ENCODE data around the gene SLC8A1.

SLC8A1 gene

DNA sequence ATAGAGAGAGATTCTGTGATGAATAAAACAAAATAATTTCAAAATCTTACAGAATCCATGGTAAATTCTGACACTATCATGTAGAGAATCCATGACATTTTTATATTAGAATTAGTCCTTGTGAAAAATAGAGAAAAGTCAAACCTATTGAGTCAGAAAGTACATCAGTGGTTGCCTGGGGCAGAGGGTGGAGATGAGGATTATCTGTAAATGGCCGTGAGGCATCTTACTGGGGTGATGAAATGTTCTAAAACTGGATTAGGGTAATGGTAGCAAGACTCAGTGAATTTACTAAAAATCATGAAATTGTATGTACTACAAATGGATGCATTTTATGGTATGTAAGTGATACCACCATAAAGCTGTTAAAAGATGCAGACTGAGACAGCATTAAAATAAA is 323.1 kb downstream of the SLC8A1 start:
- DNase-seq, result no peak

DNA sequence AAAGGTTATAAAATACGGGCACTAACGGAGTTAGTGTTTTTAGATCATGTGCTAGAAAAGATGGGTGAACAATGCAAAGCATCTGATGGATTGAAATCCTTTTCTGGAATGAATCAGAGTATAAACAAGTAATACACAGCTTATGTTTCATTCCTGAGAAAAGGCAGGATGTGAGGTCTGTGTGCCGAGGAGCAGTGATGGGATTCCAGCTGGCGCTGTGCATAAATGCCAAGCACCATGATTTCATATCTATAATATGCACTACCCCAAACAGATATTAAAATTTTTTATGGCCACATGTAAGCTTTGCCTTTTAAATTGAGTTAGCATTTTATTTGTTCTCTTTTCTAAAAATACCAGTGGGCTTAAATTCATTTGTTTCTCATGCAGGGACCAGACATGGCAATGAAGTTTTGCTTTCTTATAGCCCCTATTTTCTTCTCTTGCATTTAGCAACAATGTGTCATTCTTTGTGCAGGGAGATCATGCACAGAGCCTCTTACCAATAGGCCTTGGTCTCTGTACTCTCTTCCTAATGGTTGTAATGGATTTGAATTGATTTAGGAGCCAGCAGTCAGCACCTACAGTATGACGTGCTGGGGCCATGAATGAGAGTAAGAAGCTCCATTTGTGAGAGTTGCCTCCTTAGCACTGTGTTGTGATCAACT is 323.9 kb downstream of the SLC8A1 start:
- no peak for DNase-seq

DNA sequence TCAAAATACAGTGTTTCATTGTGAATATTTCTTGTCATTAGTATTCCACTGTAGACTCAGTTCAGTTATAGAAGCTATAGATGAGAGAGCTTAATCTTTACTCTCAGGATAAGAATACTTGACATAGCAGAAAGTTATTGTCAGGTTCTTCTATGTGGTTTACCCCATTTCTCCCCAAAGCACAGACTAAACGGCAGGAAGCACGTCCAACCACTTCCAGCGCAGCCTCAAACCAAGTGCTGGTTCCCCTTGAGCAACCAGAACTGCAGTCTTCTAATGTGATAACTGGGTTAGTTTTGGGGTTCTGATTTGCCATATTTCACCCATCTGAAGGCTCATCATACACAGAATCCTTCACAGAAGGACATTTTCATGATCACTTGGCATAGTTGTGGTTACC is 324.7 kb downstream of the SLC8A1 start:
- no peak for DNase-seq

DNA sequence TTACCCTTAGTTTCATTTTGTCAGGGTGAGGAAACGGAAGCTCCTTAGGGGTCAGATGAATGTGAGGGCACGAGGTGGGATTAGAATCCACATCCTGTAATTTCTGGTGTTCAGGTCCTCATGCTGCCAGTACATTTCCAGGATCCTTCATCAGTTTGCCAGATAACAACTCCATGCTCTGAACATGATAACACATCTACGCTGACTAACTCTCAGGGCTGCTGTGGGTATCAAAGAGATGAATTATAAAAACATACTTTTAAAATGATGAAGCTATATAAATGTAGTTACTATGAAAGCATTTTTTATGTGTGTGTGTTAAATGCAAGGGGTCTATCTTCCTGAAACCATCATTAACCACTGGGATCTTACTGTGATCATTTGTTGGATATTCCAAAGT is 325.9 kb downstream of the SLC8A1 start:
- no peak for DNase-seq

DNA sequence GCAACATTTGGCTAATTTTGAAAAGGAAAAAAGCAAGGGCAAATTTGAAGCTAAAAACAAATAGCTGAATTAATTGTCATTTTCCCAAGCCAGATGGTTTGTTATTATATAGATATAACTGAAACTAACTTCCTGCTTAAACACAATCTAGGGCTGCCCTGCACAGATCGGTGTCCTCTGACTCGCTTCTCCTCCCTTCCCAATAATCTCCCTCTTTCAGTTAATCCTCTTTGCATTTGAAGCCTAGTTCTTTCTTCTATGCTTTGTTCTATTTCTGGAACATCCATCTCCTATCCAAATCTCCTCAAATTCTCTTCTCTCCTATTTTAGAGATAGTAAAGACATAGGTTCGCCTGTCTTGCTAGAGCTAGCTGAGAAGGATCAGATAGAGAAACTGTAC is 328.1 kb downstream of the SLC8A1 start:
- DNase-seq, result no peak

DNA sequence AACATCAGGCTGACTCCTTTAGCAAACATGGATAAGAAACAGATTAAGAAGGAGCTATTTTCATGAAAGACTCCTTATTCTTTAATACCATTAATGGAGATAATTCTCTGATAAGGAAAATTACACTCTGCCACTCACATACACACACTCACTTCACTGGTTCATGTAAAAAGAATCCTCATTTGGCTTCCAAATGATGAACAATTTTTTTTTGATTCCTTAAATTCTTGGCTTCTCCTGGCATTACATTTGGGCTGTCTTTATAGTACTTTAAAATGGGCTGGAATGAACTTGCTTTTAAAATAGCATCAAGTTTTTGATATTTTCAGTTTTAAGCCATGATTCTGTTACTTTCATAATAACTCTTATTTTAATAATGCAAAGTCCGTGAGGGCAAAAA is 328.6 kb downstream of the SLC8A1 start:
- DNase-seq, result no peak

DNA sequence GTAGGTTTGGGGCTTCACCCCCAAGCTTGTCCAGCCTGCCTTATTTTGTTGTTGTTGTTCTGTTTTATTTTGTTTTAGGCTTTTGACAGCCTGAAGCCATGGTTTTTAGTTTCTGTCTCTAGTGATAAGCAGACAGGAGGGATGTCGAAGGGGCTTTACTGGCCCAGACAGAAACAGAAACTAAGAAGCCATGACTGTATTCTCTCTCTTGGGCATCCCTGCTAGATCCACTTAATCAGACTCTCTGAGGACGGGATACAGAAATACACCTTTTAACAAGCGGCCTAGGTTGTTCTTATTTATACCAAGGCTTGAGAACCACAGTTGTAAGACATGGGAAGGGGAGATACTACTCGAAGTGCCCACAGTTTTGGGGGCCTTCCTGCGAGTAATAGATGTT is 330.9 kb downstream of the SLC8A1 start:
- DNase-seq, result no peak

DNA sequence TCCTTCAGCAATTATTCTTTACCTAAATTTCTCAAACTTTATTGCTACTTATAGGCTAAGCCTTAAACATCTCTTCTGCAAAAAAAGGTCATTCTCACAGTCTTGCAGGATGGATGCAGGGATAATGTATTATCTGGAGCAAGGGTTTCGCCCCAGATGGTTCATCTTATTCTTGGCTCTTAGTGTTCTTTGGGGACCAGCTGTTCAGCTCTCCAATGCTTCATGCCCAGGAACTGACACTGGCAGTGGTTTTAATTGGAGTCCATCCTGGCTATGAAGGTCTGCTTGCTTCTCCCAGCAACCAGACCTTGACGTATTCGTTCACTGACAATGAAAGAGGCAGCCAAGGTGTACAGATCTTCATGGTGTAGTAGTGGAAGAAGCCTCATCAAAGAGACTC is 331.9 kb downstream of the SLC8A1 start:
- DNase-seq, result no peak

DNA sequence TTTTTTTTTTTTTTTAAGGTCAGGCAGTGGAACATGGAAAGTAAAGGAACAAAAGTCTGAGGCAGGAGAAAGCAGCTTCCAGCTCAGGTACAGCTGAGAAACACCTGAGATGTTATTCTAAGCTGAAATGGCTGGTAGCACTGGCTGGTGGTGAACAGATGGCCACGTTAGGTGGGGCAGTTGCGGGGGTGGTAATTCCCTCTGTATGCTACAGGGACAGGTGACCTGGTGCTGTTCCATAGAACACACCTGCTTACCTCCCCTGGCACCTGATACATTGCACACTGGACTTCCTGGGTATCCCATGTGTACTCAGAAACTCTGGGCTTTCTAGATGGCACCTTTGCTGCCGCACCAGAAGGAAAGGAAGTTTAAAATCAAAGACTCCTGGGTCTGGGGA is 333.3 kb downstream of the SLC8A1 start:
- DNase-seq, result no peak

DNA sequence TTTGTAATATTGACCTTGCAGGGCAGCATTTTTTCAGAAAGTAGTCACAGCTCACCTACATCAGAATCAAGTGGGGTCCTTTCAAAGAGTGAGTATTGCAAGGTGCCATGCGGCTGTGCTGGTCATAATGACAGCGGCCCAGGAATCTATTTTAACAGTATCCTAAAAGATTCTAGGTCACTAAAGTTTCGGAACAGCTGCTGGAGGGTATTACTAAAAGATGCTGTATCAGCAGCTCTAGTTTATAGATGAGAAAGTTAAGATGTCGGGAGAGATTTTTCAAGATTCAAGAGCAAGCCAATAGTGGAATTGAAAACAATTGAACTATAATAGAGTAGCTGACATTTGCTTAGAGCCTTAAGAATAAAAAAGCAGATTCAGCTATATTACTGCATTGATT is 336.0 kb downstream of the SLC8A1 start:
- no peak for DNase-seq

DNA sequence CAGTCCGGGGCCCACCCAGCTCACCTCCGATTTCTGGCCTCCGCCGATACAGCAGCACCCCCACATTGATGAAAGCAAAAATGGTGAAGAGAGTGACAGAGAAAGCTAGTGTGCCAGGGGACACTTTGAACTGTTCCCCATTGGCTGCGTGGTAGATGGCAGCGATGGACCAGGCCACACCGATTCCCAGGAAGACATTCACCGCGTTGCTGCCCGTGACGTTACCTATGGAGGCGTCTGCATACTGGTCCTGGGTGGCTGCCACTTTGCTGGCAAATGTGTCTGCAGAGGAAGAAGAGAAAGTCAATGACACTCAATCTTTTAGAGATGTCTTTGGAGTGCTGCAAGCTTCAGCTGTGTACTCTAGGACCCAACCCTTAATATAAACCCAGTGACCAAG is 336.5 kb downstream of the SLC8A1 start:
- DNase-seq, result no peak

DNA sequence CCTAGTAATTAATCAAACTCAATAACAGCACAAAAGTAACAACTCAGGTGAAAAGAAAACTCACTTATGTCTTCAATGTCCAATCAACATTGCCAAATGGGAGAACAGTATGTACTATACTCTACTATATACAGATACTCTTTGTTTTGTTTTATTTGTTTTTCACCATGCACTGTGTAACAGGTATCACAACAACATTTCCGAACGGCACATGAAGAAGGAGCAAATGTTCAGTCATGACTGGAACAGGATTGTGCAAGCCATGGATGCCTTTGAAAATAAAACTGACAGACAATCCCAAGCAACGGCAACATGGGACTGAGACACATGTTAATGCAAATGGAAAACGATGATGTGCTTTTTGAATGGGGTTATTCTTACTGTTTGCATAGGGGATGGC is 337.9 kb downstream of the SLC8A1 start:
- DNase-seq, result no peak

DNA sequence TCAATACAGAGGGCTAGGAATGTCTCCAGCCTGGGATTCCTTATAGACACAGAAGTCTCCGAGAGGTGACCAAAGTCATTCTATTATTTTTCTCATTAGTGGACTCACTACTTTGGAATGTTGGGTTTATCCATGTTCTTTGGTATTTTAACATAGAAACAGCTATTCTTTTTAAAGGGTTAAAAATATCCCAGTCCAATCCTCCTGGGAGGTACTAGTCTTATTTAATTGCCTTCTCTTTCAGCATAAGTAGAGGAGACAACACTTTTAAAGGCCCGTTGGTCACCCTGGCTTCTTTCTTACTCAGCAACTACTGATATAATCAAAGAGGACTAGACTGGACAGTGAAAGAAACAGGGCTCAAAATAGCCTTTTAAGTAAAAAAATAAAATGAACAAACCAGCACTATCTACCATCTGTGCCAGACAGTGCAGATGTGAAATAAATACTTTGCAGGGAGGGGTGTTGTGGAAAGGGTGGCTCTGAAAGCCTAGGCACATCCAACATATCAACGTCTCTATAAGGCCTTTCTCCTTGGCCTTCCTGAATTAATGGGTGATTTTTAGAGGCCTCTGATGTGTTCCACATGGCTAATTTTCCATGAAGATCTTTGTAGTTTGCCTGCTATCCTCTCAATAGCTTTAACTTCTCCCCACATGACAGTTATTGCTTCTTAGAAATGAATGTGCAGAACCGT is 338.5 kb downstream of the SLC8A1 start:
- no peak for DNase-seq

DNA sequence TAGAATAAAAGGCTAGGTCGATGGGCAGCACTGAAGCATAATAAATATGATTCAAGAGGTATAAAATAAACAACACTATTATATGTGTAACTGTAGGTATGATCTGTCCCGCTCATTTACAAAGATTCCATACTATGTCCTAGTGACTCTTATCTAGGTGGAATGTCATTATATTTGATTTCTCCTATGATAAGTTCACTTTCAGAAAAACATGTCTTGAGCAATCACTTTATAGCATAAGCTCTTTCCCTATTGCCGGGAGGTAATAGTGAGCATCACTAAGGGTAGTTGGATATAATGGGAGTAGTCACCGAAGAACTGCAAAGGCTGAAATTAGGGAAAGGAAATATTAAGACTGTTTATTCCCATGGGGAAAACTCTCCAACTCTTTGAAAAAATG is 342.5 kb downstream of the SLC8A1 start:
- no peak for DNase-seq

DNA sequence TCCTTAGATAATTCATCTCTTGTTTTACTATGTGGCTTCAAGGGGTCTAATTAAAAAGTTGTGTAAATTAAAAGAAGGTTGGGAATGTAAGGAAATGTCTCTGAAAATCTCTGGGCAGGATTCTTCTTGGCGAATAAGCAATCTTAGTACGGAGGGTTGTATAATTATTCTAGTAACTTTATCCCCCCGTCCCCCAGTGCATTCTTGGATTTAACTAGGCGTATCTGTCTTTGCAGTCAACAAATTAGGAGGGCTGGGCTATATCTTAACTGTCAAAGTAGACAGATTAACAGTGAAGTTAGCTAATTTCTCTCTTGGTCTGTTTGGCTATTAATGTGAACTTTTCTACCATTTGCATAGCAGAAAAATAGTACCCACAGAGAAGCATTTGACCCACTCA is 343.0 kb downstream of the SLC8A1 start:
- DNase-seq, result no peak

DNA sequence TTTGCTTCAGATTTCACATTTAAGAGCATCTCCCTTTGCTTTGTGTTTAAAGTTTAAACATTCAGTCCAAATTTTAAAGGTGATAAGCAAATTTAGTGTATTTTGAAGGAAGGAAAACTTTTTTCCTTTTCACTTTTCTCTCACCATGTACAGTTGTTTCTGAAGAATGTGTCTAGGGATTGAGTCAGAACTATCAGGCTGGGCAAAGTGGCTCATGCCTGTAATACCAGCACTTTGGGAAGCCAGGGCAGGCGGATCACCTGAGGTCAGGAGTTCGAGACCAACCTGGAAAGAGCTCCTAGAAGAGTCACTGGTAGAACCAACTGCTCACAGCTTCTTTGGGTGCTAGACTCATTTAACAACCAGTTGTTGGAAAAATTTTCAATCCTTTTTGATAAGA is 345.8 kb downstream of the SLC8A1 start:
- DNase-seq, result no peak

DNA sequence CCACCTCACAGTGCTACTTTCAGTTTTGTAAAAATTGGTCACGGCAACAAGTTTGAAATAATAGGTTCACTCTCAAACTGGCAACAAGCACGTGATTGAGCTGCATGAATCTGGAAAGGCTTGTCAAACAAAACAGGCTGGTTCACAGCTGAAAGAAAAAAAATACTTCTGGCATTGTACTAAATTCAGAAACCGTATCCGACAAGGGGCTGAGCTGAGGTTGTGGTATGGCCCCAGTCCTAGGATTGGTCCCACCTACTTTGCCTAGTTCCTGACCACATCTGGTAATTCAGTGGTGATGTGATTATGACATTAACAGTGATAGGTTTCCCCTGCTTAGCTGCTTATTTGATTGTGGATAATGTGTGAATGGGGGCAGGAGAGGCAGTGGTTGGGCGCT is 346.3 kb downstream of the SLC8A1 start:
- no peak for DNase-seq

DNA sequence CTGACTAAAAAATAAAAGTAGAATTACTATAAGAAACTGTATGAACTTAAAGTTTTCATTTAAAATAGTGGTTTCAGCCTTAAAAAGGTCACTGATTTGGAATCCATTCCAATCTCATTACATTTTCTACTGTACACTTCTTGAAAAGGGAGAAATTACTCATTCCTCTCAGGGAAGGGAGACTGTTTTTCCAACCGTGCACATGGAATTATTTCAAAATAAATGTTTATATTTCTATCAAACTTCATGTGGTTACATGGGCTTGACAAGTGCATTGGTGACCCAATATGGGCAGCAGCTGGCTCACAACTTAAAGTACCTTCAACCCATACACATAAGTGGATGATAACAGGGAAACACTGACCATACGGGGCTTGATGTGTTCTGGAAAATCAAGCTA is 348.3 kb downstream of the SLC8A1 start:
- DNase-seq, result no peak

DNA sequence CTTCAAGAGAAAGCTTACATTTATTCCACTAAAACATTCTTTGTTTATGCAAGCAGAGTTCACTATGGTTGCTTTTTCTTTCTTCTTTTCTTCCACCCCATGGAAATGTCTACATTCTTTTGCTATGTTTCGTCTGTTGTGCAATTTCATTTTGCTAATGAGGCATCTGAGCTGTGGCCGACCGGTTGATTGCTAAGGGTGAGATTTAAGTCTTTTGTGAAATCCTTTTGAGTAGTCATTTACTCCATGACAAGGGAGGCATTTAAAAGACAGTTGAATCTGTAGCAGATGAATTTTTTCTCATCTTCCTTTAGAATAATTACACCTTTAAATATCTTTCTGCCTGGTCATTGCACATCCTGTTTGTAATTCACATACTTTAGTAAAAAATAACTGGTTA is 348.7 kb downstream of the SLC8A1 start:
- DNase-seq, result no peak

DNA sequence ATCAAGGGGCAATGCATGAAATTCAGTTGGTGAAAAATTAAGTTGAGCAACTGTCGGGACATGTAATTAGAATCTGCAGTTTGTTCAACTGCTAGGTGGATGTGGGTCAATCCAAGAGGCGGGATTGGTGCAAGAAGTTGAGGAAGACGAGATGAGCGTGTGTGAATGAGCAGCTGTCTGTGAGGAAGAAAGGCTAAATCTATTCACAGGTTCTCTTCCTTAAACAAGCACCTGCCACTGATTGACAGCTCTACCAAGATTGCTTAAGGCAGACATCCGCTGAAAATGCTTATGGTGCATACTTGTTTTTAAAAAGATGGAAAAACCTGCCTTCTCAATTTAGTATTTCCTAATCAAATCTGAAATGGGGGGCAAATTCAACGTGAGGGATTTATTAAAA is 349.4 kb downstream of the SLC8A1 start:
- no peak for DNase-seq

DNA sequence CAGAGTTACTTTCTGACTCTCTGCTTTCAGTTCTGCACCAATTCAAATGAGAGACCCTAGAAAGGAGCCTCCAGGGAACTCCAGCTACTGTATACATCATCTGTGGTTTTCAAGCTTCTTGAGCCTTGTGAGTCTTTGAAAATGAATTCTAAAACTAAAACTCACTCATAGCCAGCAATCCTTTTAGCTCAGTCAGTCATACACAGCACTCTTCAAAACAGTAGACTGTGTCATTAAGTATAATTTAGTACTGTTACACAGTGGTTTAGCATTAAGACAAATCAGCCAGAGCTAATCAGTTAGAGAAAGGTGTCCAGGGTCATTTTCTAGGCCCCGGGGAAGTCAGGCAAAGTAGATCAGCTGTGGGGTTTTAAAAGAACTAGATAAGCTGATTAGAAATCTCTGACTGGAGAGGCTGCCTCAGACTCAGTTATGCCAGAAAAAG is 350.7 kb downstream of the SLC8A1 start:
- no peak for DNase-seq

DNA sequence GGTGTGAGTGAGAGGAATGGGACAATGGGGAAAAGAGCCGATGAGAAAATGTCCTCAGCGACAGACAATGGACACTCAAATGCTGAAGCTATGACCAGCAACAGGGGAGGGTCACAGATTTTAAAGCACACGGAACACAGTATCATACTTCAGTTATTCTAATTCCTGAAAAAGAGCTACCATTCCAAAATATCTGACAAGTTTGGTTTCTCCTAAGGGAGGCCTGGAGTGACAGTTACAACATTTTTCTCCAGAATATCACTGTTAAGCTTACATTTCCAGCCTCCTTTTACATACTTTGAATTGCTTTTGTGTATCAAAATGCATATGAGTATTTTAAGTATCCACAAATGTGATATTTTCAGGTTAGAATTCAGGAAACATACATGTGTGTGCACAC is 351.2 kb downstream of the SLC8A1 start:
- no peak for DNase-seq

DNA sequence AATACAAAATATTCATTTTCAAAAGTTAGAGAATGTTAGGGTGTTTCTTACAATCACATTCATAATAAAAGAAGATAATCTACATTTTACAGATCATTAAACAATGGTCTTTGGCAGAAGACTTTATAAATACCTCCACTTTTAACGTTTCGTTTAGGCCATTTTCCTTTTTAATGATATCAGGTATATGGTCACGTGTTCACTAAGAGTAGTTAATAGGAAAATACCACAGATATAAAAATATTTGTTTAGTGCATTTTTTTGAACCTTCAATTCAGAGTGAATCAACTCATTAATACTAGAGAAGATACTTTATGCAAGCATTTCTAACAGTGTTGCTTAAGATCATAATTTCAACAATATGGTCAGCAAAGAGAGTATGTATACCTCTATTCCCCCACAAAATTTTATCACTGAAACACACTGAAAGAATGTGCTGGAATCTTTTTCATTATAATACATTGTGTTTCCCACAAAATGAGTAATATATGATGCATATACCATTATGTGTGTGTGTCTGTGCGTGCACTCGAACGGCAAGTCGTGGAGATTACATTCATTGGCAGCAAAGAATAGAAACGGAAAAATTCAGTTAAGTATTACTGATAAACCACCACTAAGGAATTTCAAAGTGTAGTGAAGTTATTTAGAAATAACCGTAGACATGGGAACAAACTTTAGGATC is 353.0 kb downstream of the SLC8A1 start:
- no peak for DNase-seq

DNA sequence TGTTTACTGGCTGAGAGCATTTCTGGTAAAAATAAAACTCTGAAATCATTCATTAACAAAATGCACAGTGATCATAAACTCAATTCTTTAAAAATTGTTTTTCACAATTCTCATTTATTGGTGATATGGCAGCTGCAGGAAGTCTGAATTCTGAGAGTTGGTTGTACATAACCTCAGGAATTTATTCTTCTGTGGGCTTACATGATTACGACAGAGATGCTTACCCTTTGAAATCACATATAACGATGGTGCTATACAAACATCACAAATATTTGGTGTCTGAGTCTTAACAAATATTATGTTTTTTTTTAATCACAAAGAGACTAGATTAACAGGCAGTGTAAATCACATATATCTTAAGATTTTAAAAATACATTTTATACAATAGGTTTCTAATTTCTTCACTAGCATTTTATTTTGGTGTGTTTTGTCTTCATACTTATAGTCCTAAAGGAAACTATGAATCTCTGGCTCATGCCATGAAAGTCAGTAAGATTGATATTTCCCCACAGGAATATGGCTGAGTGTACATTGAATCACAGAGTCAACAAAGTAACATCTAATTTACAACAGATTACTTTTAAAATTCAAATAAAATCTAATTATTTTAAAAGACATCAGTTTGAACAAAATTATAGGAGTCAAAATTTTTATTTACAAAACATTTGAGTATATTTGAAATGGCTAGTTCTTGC is 354.1 kb downstream of the SLC8A1 start:
- DNase-seq, result no peak
